Measurements from ENCODE around the gene CAV1.

The CAV1 gene

GRCh38 chr7:116528008-116528789 lies 3.4 kb downstream of the CAV1 start:
- DNase-seq (ENCODE audit: low read depth), result peak; percentile 99
- TF ChIP-seq, protein P1, sequence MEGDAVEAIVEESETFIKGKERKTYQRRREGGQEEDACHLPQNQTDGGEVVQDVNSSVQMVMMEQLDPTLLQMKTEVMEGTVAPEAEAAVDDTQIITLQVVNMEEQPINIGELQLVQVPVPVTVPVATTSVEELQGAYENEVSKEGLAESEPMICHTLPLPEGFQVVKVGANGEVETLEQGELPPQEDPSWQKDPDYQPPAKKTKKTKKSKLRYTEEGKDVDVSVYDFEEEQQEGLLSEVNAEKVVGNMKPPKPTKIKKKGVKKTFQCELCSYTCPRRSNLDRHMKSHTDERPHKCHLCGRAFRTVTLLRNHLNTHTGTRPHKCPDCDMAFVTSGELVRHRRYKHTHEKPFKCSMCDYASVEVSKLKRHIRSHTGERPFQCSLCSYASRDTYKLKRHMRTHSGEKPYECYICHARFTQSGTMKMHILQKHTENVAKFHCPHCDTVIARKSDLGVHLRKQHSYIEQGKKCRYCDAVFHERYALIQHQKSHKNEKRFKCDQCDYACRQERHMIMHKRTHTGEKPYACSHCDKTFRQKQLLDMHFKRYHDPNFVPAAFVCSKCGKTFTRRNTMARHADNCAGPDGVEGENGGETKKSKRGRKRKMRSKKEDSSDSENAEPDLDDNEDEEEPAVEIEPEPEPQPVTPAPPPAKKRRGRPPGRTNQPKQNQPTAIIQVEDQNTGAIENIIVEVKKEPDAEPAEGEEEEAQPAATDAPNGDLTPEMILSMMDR (conservative IDR thresholded peaks at IDR 0.05; ENCODE audit: control insufficient read depth, insufficient read depth, low read depth, low read length), result no peak
- peak overlapping the region; percentile 93 for H3K4me3 ChIP-seq (ENCODE audit: control insufficient read depth, low read depth, low read length)

- peak overlapping the region; percentile 93 for H3K4me3 ChIP-seq (ENCODE audit: control insufficient read depth, low read depth, low read length)
- no peak for DNase-seq (ENCODE audit: low read depth)
- TF ChIP-seq, protein P1 (conservative IDR thresholded peaks at IDR 0.05; ENCODE audit: control insufficient read depth, insufficient read depth, low read depth, low read length), result no peak
Observed at GRCh38 chr7:116529250-116529649, 4.4 kb downstream of the CAV1 start.

DNA sequence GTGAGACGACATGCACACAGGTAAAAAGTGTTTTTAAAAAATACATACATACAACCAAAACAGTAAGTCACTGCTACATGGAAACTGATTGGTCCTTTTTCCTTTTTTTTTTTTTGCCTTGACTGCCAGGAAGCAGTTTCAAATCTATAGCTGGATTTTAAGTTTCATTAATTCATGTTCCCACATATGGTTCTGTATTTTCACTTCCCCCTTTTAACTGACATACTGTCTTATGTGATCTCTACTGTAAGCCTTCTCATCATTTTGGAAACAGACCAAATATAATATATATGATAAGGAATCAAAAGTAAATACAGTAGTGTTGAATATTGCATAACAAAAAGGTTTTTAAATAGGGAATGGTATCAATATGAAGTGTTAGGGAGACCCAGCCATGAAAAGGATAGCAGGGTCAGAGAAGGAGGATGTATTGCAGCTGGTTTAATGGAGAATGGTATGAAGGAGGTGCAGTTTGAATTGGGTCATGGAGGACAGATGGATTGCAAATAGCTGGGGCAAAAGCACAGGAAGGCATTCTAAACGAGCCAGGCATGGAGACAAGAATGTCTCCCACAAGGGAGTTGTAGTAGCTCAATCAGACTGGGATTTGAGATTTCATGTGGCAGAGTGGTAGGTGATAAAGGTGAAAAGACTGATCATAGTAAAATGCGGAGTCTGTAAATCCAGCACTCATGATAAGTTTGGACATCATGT lies 5.4 kb downstream of the CAV1 start:
- TF ChIP-seq, protein P1 (conservative IDR thresholded peaks at IDR 0.05; ENCODE audit: control insufficient read depth, insufficient read depth, low read depth, low read length), result no peak
- DNase-seq (ENCODE audit: low read depth), result no peak

GRCh38 chr7:116532102-116532688 lies 7.4 kb downstream of the CAV1 start:
- H3K4me3 ChIP-seq (ENCODE audit: control insufficient read depth, low read depth, low read length), result no peak overlapping the region
- TF ChIP-seq, protein P1 (conservative IDR thresholded peaks at IDR 0.05; ENCODE audit: control insufficient read depth, insufficient read depth, low read depth, low read length), result no peak
- DNase-seq (ENCODE audit: low read depth), result no peak

More for the DNA sequence above, 5.4 kb downstream of the CAV1 start:
- peak overlapping the region; percentile 93 for H3K4me3 ChIP-seq (ENCODE audit: control insufficient read depth, low read depth, low read length)

DNA sequence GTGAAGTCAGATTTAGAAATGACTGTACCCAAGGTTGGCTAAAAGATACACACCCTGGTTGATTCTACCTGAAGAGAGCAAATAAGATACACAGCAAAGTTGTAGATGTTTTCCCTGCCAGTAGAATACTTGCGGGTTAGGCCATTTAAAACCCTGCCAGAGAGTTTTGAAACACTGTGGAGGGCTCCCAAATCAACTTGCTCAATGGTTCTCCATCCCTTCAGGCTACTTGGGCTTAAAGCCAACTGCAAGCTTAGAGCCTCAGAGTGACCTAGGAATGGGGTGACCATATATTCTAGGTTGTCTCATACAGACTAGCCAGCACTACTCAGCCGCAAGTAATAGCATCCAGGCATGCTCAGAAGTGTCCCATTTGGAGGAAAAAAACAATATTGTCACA lies 10.0 kb downstream of the CAV1 start:
- TF ChIP-seq, protein P1 (conservative IDR thresholded peaks at IDR 0.05; ENCODE audit: control insufficient read depth, insufficient read depth, low read depth, low read length), result no peak
- no peak overlapping the region for H3K4me3 ChIP-seq (ENCODE audit: control insufficient read depth, low read depth, low read length)
- peak; percentile 67 for DNase-seq (ENCODE audit: low read depth)

- no peak for DNase-seq (ENCODE audit: low read depth)
- no peak overlapping the region for H3K4me3 ChIP-seq (ENCODE audit: control insufficient read depth, low read depth, low read length)
- TF ChIP-seq, protein P1 (conservative IDR thresholded peaks at IDR 0.05; ENCODE audit: control insufficient read depth, insufficient read depth, low read depth, low read length), result no peak
Observed at GRCh38 chr7:116535416-116535815, 10.6 kb downstream of the CAV1 start.

Data from fibroblast of mammary gland (primary cell).